ENCODE measurements around the gene SLC15A1.

DNA sequence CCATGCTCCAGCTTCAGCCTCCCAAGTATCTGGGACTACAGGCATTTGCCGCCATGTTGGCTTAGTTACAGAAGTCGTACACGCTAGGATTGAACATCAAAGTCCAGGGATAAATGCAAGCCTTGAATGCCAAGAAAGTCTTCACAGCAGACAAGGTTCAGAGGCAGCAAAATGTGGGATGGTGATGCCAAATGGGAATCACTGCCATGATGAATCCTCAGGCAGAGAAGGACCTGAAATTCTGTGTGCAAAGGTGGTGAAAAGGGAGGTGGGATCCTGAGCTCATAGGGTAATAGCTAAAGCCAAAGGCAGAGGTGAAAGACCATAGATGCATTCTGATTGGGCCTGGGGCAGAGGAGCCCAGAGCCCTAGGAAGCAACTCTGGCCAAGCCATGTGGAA is 96.2 kb downstream of the SLC15A1 start:
- TF ChIP-seq POLR2A (IDR thresholded peaks at IDR 0.05; ENCODE audit: low read length) (no peak), GATA1 (IDR thresholded peaks at IDR 0.05; ENCODE audit: low read depth, low read length) (no peak)
